Neural cell (in vitro differentiated cells): ENCODE results near the gene MSLN. TPM values are rescaled to one million over a fixed set of nuclear protein-coding genes. Genes with fewer than 3 reads are reported as not detected.

ENCODE experiments used
- H2AFZ ChIP-seq: fragments of 200-600, 300-800 bp; sonication (generic), shearing (Covaris generic); 2 replicates; pipeline ENCODE4 v1.6.0; 2014; ENCODE audit warnings: low read depth, mild to moderate bottlenecking, antibody characterized with exemption, low read length, moderate library complexity
- H3F3A ChIP-seq: fragments of 200-600 bp; shearing (Covaris generic); 2 replicates; pipeline ENCODE4 v1.6.1; 2016; ENCODE audit warnings: mild to moderate bottlenecking, moderate library complexity, mixed read lengths, antibody characterized with exemption, low read length; ENCODE audit not compliant: insufficient read depth, poor library complexity, severe bottlenecking
- H3K27ac ChIP-seq: fragments of 200-600, 300-800 bp; sonication (generic), shearing (Covaris generic); 2 replicates; pipeline ENCODE4 v1.5.1; 2014; ENCODE audit warnings: mild to moderate bottlenecking, low read length, moderate library complexity
- H3K27me3 ChIP-seq: fragments of 300-800, 200-600 bp; sonication (generic), shearing (Covaris generic); 2 replicates; pipeline ENCODE4 v1.6.0; 2014; ENCODE audit warnings: mild to moderate bottlenecking, low read depth, low read length, moderate library complexity; ENCODE audit not compliant: insufficient read depth
- H3K36me3 ChIP-seq: fragments of 300-800, 200-600 bp; sonication (generic), shearing (Covaris generic); 2 replicates; pipeline ENCODE4 v1.5.1; 2014; ENCODE audit warnings: mild to moderate bottlenecking, antibody characterized with exemption, low read length, moderate library complexity; ENCODE audit not compliant: insufficient read depth
- H3K4me2 ChIP-seq: fragments of 300-800, 200-600 bp; sonication (generic), shearing (Covaris generic); 2 replicates; pipeline ENCODE4 v1.6.0; 2014; ENCODE audit warnings: mild to moderate bottlenecking, low read length
- H3K4me3 ChIP-seq: fragments of 300-800, 200-600 bp; sonication (generic), shearing (Covaris generic); 2 replicates; pipeline ENCODE4 v1.5.1; 2014; ENCODE audit warnings: mild to moderate bottlenecking, low read length, moderate library complexity
- H3K79me2 ChIP-seq: fragments of 200-600 bp; shearing (Covaris generic); replicated peaks from 2 replicates; pipeline ENCODE4 v1.6.0; 2014; ENCODE audit warnings: mild to moderate bottlenecking, low read length, moderate library complexity; ENCODE audit not compliant: insufficient read depth
- H3K9ac ChIP-seq: fragments of 300-800, 200-600 bp; sonication (generic), shearing (Covaris generic); 2 replicates; pipeline ENCODE4 v1.6.1; 2016; ENCODE audit warnings: mild to moderate bottlenecking, low read length, mixed read lengths
- H3K9me2 ChIP-seq: fragments of 200-600 bp; shearing (Covaris generic); 2 replicates; pipeline ENCODE4 v1.6.1; 2016; ENCODE audit warnings: mild to moderate bottlenecking, low read length, mixed read lengths; ENCODE audit not compliant: insufficient read depth
- H3K9me3 ChIP-seq: fragments of 200-600, 300-800 bp; sonication (generic), shearing (Covaris generic); 2 replicates; pipeline ENCODE4 v1.6.1; 2016; ENCODE audit warnings: mild to moderate bottlenecking, mixed run types, low read length, moderate library complexity, mixed read lengths
- H4K20me1 ChIP-seq: fragments of 200-600 bp; shearing (Covaris generic); 2 replicates; pipeline ENCODE4 v1.6.1; 2016; ENCODE audit warnings: mild to moderate bottlenecking, mixed run types; ENCODE audit not compliant: insufficient read depth
- CTCF ChIP-seq: fragments of 450-650 bp; IDR thresholded peaks from 2 replicates; pipeline ENCODE4 v1.5.1; 2014; ENCODE audit warnings: antibody characterized with exemption, mild to moderate bottlenecking, moderate library complexity; ENCODE audit not compliant: poor library complexity, severe bottlenecking
- EP300 ChIP-seq: fragments of 450-650 bp; conservative IDR thresholded peaks from 2 replicates; pipeline ENCODE4 v1.6.1; 2014; ENCODE audit warnings: antibody characterized with exemption, mild to moderate bottlenecking, moderate library complexity; ENCODE audit not compliant: poor library complexity, severe bottlenecking
- EZH2 ChIP-seq: fragments of 200-600, 300-800 bp; shearing (Covaris generic), sonication (generic); IDR thresholded peaks from 2 replicates; pipeline ENCODE4 v1.6.1; 2014; ENCODE audit warnings: antibody characterized with exemption, low read length, borderline replicate concordance, mild to moderate bottlenecking; ENCODE audit not compliant: insufficient read depth, poor library complexity, severe bottlenecking
- MXI1 ChIP-seq: fragments of 450-650 bp; conservative IDR thresholded peaks from 2 replicates; pipeline ENCODE4 v1.6.1; 2014; ENCODE audit warnings: antibody characterized with exemption, mild to moderate bottlenecking; ENCODE audit not compliant: poor library complexity, severe bottlenecking
- POLR2AphosphoS5 ChIP-seq: IDR thresholded peaks from 2 replicates; pipeline ENCODE4 v1.6.1; 2012
- RAD21 ChIP-seq: fragments of 450-650 bp; conservative IDR thresholded peaks from 2 replicates; pipeline ENCODE4 v1.6.1; 2014; ENCODE audit warnings: antibody characterized with exemption, mild to moderate bottlenecking, moderate library complexity
- REST ChIP-seq: IDR thresholded peaks from 2 replicates; pipeline ENCODE4 v1.6.1; 2012; ENCODE audit warnings: borderline replicate concordance
- SMC3 ChIP-seq: fragments of 450-650 bp; conservative IDR thresholded peaks from 2 replicates; pipeline ENCODE4 v1.6.1; 2014; ENCODE audit warnings: antibody characterized with exemption, mild to moderate bottlenecking, moderate library complexity; ENCODE audit not compliant: poor library complexity
- TAF1 ChIP-seq: IDR thresholded peaks from 2 replicates; pipeline ENCODE4 v1.6.1; 2012; ENCODE audit warnings: low read depth
- polyA plus RNA-seq: library from polyadenylated mRNA; depleted of rRNA; stranded (reverse); fragments of >200 nt; gene quantifications from 2 replicates; pipeline ENCODE4 v1.2.3, GENCODE V29; 2014

Gene MSLN
- polyA plus RNA-seq, 1 donor from 2014 or later: 0.63 TPM

- H3K9me3 ChIP-seq: no peaks in the 10 kb centered on the region
- no peak overlapping the region for H3K9ac ChIP-seq
- peaks cover 15% of the 10 kb centered on the region for H3K27me3 ChIP-seq
- no peaks in the 10 kb centered on the region for H3K9me2 ChIP-seq
- H3K79me2 ChIP-seq: no peaks in the 10 kb centered on the region
- no peaks in the 10 kb centered on the region for H3K36me3 ChIP-seq
- H3K27ac ChIP-seq: no peak overlapping the region
- H4K20me1 ChIP-seq: no peaks in the 10 kb centered on the region
- H3F3A ChIP-seq: no peaks in the 10 kb centered on the region
- H2AFZ ChIP-seq: no peak overlapping the region
- no peak overlapping the region for H3K4me3 ChIP-seq
- no peak overlapping the region for H3K4me2 ChIP-seq
- TF ChIP-seq POLR2AphosphoS5 (no peak), EZH2 (no peak), REST (no peak), MXI1 (no peak), SMC3 (no peak), RAD21 (no peak), TAF1 (no peak), CTCF (no peak), EP300 (no peak)
These were observed 38.8 kb downstream of the MSLN start for GRCh38 chr16:799111-799947.

GRCh38 chr16:799948-800833, 39.7 kb downstream of the MSLN start, which contains the start of gene GNG13:
Gene GNG13 (minus strand): TSS chr16:800734. CDS start chr16:799077, 1,657 bp downstream.
- H4K20me1 ChIP-seq: no peaks in the 10 kb centered on the region
- H3K4me2 ChIP-seq: no peak within 1 kb of the TSS
- H3F3A ChIP-seq: no peaks in the 10 kb centered on the region
- no peak within 1 kb of the TSS for H3K9ac ChIP-seq
- H3K79me2 ChIP-seq: no peaks in the 10 kb centered on the region
- H3K4me3 ChIP-seq: no peak within 1 kb of the TSS
- H3K9me3 ChIP-seq: no peaks in the 10 kb centered on the region
- H3K36me3 ChIP-seq: no peaks in the 10 kb centered on the region
- no peak within 1 kb of the TSS for H3K27ac ChIP-seq
- no peak within 1 kb of the TSS for H2AFZ ChIP-seq
- no peaks in the 10 kb centered on the region for H3K9me2 ChIP-seq
- TF ChIP-seq EZH2: no peak
- no peak for TF ChIP-seq SMC3
- no peak for TF ChIP-seq TAF1
- no peak for TF ChIP-seq CTCF
- TF ChIP-seq RAD21: no peak
- TF ChIP-seq REST: no peak
- no peak for TF ChIP-seq POLR2AphosphoS5
- TF ChIP-seq MXI1: no peak
- TF ChIP-seq EP300: no peak
- H3K27me3 ChIP-seq: peaks cover 15% of the 10 kb centered on the region
